K562 (cell line): ENCODE measurements around the gene TMEM270. TPM values are rescaled to one million over a fixed set of nuclear protein-coding genes. Genes with fewer than 3 reads are reported as not detected.

ENCODE experiments used
- ATAC-seq: fragments of 200-7000 bp; cut with Tn5 transposase; 3 replicates; pipeline ENCODE4 v1.9.1; 2020; ENCODE audit warnings: moderate library complexity
- BruUV-seq: library from RNA; stranded (reverse); fragments of 400-500 nt; replicated peaks from 2 replicates; lab custom pipeline; 2021; lab: Mats Ljungman, UMichigan
- CTCF ChIA-PET: fragments of 300-600 bp; formaldehyde crosslinking; extraction: SDS; loops from one replicate; lab custom pipeline; 2021; ENCODE audit warnings: low intra/inter-chr PET ratio; lab: Yijun Ruan, JAX
- POLR2A ChIA-PET: fragments of 300-600, 350-650 bp; sonication (Branson Sonifier 250); formaldehyde crosslinking; extraction: SDS; loops from one replicate; lab custom pipeline; 2021; ENCODE audit warnings: antibody characterized with exemption, inconsistent platforms; lab: Yijun Ruan, JAX
- DNase-seq, 4 experiments: peaks; one replicate each; pipeline versions ENCODE4 v3.0.0 to v3.0.0-alpha.2; 2011 to 2018; ENCODE audit warnings: low spot score in 3 of 4, mixed read lengths in 3 of 4; ENCODE audit errors: extremely low read depth in 1 of 4
- FAIRE-seq: peaks from 2 replicates; lab custom pipeline; 2011; peaks lifted over from hg19 to GRCh38; lab: Jason Lieb, UNC
- H2AFZ ChIP-seq: 2 replicates; pipeline ENCODE4 v1.6.0; 2011; ENCODE audit warnings: low read depth, low read length, control low read depth, inconsistent platforms
- H3K27ac ChIP-seq: fragments of 200-600 bp; 3 replicates; pipeline ENCODE4 v1.8.0; 2011; ENCODE audit warnings: low read depth, mild to moderate bottlenecking, control low read depth, inconsistent platforms, low read length, moderate library complexity, mixed read lengths; ENCODE audit errors: extremely low read depth
- H3K27me3 ChIP-seq, 2 experiments: fragments of 300-600 bp in 1 of 2; 2 replicates in 1 of 2; 3 replicates in 1 of 2; pipeline versions ENCODE4 v1.6.0 to v1.8.0; 2011; ENCODE audit warnings: inconsistent platforms in 2 of 2, low read length in 2 of 2, mild to moderate bottlenecking in 1 of 2, mixed read lengths in 1 of 2, moderate library complexity in 1 of 2; ENCODE audit not compliant: control insufficient read depth in 2 of 2, insufficient read depth in 2 of 2
- H3K36me3 ChIP-seq: fragments of 300-600 bp; 3 replicates; pipeline ENCODE4 v1.8.0; 2011; ENCODE audit warnings: mild to moderate bottlenecking, low read length, inconsistent platforms; ENCODE audit not compliant: control insufficient read depth, insufficient read depth
- H3K4me1 ChIP-seq, 2 experiments: fragments of 200-600 bp in 1 of 2; replicated peaks in 1 of 2; 2 replicates in 1 of 2; 3 replicates in 1 of 2; pipeline versions ENCODE4 v1.5.1 to v1.8.0; 2011; ENCODE audit warnings: inconsistent platforms in 2 of 2, low read length in 2 of 2, mild to moderate bottlenecking in 1 of 2, mixed read lengths in 1 of 2, moderate library complexity in 1 of 2; ENCODE audit not compliant: control insufficient read depth in 2 of 2, insufficient read depth in 2 of 2
- H3K4me2 ChIP-seq: 2 replicates; pipeline ENCODE4 v1.6.1; 2011; ENCODE audit warnings: low read length, control low read depth, inconsistent platforms, mixed read lengths; ENCODE audit not compliant: insufficient read depth
- H3K4me3 ChIP-seq: fragments of 200-600 bp; sonication (generic), shearing (Covaris generic); 2 replicates; pipeline ENCODE4 v1.5.1; 2016; ENCODE audit warnings: control low read depth, inconsistent platforms
- H3K79me2 ChIP-seq: fragments of 200-600 bp; 3 replicates; pipeline ENCODE4 v1.8.0; 2011; ENCODE audit warnings: low read length, inconsistent platforms; ENCODE audit not compliant: control insufficient read depth, insufficient read depth
- H3K9ac ChIP-seq, 2 experiments: 2 replicates each; pipeline versions ENCODE4 v1.6.0 to v1.6.1; 2011; ENCODE audit warnings: low read depth in 2 of 2, low read length in 2 of 2, control low read depth in 1 of 2, inconsistent platforms in 1 of 2, mild to moderate bottlenecking in 1 of 2, mixed read lengths in 1 of 2; ENCODE audit not compliant: insufficient read depth in 1 of 2
- H3K9me1 ChIP-seq: one replicate; pipeline ENCODE4 v1.6.0; 2011; ENCODE audit warnings: inconsistent platforms, mild to moderate bottlenecking, low read length, moderate library complexity; ENCODE audit not compliant: control insufficient read depth, insufficient read depth
- H3K9me3 ChIP-seq: replicated peaks from 2 replicates; pipeline ENCODE4 v1.5.1; 2011; ENCODE audit warnings: low read depth, low read length, inconsistent platforms; ENCODE audit not compliant: control insufficient read depth, insufficient read depth
- H4K20me1 ChIP-seq: replicated peaks from 2 replicates; pipeline ENCODE4 v1.6.1; 2011; ENCODE audit warnings: low read length, inconsistent platforms, mixed read lengths; ENCODE audit not compliant: control insufficient read depth, insufficient read depth
- BHLHE40 ChIP-seq: IDR thresholded peaks from 2 replicates; pipeline ENCODE4 v1.6.1; 2011; ENCODE audit warnings: low read length, improper control_type of control experiment
- DLX4 ChIP-seq: fragments of 250-450 bp; sonication (Bioruptor Pico); IDR thresholded peaks from 2 replicates; pipeline ENCODE4 v1.6.1; 2021; ENCODE audit warnings: mild to moderate bottlenecking
- HEY1 ChIP-seq: fragments of 250-450 bp; sonication (Bioruptor Pico); IDR thresholded peaks from 2 replicates; pipeline ENCODE4 v1.5.0; 2020; ENCODE audit warnings: mild to moderate bottlenecking, moderate library complexity, borderline replicate concordance
- RBM39 ChIP-seq: fragments of 200-400 bp; formaldehyde crosslinking; optimal IDR thresholded peaks from 2 replicates; pipeline ENCODE3; 2018; ENCODE audit warnings: low read depth, low read length
- XRCC4 ChIP-seq: IDR thresholded peaks from one replicate; pipeline ENCODE4 v1.6.1; 2011; ENCODE audit not compliant: insufficient read depth, insufficient read length; ENCODE audit errors: extremely low read depth
- ZNF561 ChIP-seq: fragments of 450-650 bp; formaldehyde crosslinking; conservative IDR thresholded peaks from 2 replicates; pipeline ENCODE4 v1.4.0; 2020; ENCODE audit warnings: mild to moderate bottlenecking, moderate library complexity
- WGBS: fragments of 100-300 bp; shearing (Covaris generic); methylation state at CpG from one replicate; pipeline ENCODE4 v1.1.6; 2016; ENCODE audit warnings: low coverage, mixed read lengths; ENCODE audit not compliant: insufficient coverage; ENCODE audit errors: missing lambda C conversion rate; 5-methylcytosine and 5-hydroxymethylcytosine counted together
- in situ Hi-C: fragments of 300-500 bp; cut with MboI; formaldehyde crosslinking; loops from 4 replicates; pipeline ENCODE4 v1.15.0; 2018; ENCODE audit warnings: inconsistent platforms, mixed read lengths
- intact Hi-C: fragments of 100-400 bp; cut with micrococcal nuclease; formaldehyde crosslinking; loops from 2 replicates; pipeline ENCODE4 v1.14.2; 2022
- polyA plus RNA-seq, 8 experiments: library from polyadenylated mRNA; depleted of rRNA in 4 of 8; stranded (reverse) in 5 of 8; unstranded in 3 of 8; fragments of >200 nt; fragmentation: Nextera tagmentation in 2 of 8; fragmentation: Illumina TruSeq in 1 of 8; extraction: Ambion mirVana in 2 of 8; extraction: Trizol in 1 of 8; gene quantifications; 2 replicates each; pipeline versions ENCODE4 v1.2.1 to v1.2.3, GENCODE V29; 2011 to 2014; ENCODE audit warnings: inconsistent platforms in 1 of 8, missing spikeins in 1 of 8
- total RNA-seq, 7 experiments: library from RNA; depleted of rRNA in 6 of 7; stranded (reverse); fragments of >200 nt in 6 of 7; fragmentation: Illumina TruSeq in 2 of 7; extraction: Trizol in 2 of 7; gene quantifications; 2 replicates each; pipeline versions ENCODE4 v1.2.1 to v1.2.3, GENCODE V29; 2011 to 2021; ENCODE audit warnings: low replicate concordance in 1 of 7
- TF ChIP-seq, protein P1 (sequence below): sonication (generic); formaldehyde crosslinking; IDR thresholded peaks from 2 replicates; pipeline ENCODE4 v1.8.1; 2022; ENCODE audit warnings: missing genetic modification reagents

The TMEM270 gene
- total and polyA plus RNA-seq, 9 of the 15 experiments (the other 6 are each of a cell fraction or from before 2014, with no cell fraction given), result not detected

- no peak overlapping the region for H3K27ac ChIP-seq
- peaks cover 18 to 56% of the 10 kb centered on the region in 2 experiments for H3K27me3 ChIP-seq
- H3K4me1 ChIP-seq, result peaks cover 6 to 19% of the 10 kb centered on the region in 2 experiments
- ATAC-seq (no peak), FAIRE-seq (no peak), DNase-seq (no peak)
- no peaks in the 10 kb centered on the region for H3K9me1 ChIP-seq
- TF ChIP-seq BHLHE40 (no peak), ZNF561 (no peak), XRCC4 (no peak), HEY1 (CRISPR knock-in tag) (no peak), RBM39 (no peak), DLX4 (CRISPR knock-in tag) (no peak)
- TF ChIP-seq, protein P1, sequence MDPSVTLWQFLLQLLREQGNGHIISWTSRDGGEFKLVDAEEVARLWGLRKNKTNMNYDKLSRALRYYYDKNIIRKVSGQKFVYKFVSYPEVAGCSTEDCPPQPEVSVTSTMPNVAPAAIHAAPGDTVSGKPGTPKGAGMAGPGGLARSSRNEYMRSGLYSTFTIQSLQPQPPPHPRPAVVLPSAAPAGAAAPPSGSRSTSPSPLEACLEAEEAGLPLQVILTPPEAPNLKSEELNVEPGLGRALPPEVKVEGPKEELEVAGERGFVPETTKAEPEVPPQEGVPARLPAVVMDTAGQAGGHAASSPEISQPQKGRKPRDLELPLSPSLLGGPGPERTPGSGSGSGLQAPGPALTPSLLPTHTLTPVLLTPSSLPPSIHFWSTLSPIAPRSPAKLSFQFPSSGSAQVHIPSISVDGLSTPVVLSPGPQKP, result no peak
- intact Hi-C loops, result no loop called here
- BruUV-seq, result no TSS peak
- H3K79me2 ChIP-seq, result no peaks in the 10 kb centered on the region
- no peak overlapping the region for H2AFZ ChIP-seq
- CTCF ChIA-PET, result no interaction called here
- POLR2A ChIA-PET, result interaction anchor here (3.5 kb wide), 1 partner anchor 11 kb away, joined by 15 read pairs; no protein-coding TSS in a partner anchor
- H3K9ac ChIP-seq, result no peak overlapping the region
- no peak overlapping the region for H3K4me3 ChIP-seq
- in situ Hi-C loops, result loop anchor here (5.0 kb wide), 1 partner anchor 141 kb away; no protein-coding TSS in a partner anchor
- H3K36me3 ChIP-seq, result no peaks in the 10 kb centered on the region
- no peak overlapping the region for H3K4me2 ChIP-seq
- WGBS, result 13% methylated on average over 5 of the region's 5 CpGs
- H4K20me1 ChIP-seq, result peaks cover 31% of the 10 kb centered on the region
- no peaks in the 10 kb centered on the region for H3K9me3 ChIP-seq
Measured at GRCh38 chr7:73881352-73882046, 20.5 kb downstream of the TMEM270 start.
